GM19467 (cell line): ENCODE measurements around the gene DNAH12.
"Not testable (repeated sequence)": the region's sequence is repeated elsewhere in the genome, so short reads cannot be mapped to it uniquely, and the experiment has no call there.

ENCODE experiments used
- ATAC-seq: cut with Tn5 transposase; IDR thresholded peaks from one replicate; pipeline ENCODE4 v1.9.1; 2021; ENCODE audit warnings: mild to moderate bottlenecking, moderate library complexity; ENCODE audit not compliant: unreplicated experiment

DNAH12 gene

DNA sequence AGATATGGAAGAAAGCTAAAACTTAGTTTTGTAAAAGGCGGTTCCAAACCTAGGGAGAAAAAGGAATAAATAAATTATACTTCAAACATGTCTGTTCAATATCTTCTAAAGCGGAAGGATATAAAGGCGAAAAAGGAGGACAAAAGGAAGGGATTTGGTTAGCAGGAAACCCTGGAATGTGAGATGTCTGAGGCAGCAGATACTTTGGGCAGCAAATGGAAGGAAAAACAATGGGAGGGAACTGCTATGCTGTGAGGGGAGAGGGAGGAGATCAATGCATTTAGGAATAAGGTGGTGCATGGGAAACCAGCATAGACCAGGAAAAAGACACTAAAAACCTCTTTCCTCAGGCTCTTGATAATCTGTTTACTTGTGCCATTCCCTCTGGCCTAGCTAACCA is 120.8 kb downstream of the DNAH12 start:
- no peak for ATAC-seq

- no peak for ATAC-seq
These were observed 122.8 kb downstream of the DNAH12 start for GRCh38 chr3:57421336-57421735.

GRCh38 chr3:57420001-57420400 is 124.1 kb downstream of the DNAH12 start:
- no peak for ATAC-seq

DNA sequence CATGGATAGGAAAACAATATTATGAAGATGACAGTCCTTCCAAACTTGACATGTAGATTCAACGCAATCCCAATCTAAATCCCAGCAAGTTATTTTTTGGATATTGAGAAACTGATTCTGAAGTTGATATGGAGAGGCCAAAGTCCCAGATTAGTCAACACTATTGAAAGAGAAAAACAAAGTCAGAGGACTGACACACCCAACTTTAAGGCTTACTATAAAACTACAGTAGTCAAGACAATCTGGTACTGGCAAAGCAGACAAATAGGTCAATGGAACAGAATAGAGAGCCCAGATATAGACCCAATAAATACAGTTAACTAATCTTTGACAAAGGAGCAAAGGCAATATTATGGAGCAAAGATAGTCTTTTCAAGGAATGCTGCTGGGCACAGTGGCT is 132.4 kb downstream of the DNAH12 start:
- no peak for ATAC-seq

DNA sequence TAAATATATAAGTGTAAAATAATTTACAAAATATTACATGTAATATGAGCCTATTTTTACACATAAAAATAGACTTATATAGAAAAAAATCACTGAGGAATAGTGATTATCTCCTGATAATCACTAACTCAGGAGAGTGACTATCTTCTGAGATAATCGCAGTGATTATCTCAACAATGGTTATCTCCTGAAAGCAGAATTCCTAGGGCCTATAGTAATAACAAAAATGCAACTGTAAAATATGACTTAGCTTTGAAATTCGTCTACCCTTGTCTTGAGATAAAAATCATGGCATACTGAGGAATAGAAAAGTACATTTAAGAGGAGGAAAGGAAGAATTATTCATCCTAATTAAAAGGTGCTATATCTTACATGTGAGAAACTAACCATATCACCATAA is 134.7 kb downstream of the DNAH12 start:
- no peak for ATAC-seq

- ATAC-seq, result no peak
These were observed 141.5 kb downstream of the DNAH12 start for GRCh38 chr3:57402675-57403074.

GRCh38 chr3:57397175-57398026 is 146.7 kb downstream of the DNAH12 start:
- peak; percentile 96 for ATAC-seq

DNA sequence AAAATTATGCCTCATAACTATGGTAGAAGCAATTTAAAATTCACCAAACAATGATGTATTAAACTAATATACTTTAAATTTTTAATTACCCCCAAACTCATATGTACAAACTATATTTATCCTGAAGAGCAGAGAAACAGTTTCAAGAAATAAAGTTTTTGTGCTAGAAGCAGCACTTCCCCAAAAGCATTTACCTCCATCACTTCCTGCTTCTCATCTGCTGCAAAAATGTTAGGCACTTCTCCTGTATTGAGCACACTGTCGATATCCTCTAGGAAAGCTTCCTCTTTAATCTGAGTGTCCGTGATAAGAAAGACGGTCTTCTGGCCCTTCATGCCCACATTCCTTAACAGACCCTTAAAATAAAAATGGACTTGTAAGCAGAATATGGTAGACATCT is 150.2 kb downstream of the DNAH12 start:
- no peak for ATAC-seq

- ATAC-seq, result no peak
These were observed 152.4 kb downstream of the DNAH12 start for GRCh38 chr3:57391767-57392166.

DNA sequence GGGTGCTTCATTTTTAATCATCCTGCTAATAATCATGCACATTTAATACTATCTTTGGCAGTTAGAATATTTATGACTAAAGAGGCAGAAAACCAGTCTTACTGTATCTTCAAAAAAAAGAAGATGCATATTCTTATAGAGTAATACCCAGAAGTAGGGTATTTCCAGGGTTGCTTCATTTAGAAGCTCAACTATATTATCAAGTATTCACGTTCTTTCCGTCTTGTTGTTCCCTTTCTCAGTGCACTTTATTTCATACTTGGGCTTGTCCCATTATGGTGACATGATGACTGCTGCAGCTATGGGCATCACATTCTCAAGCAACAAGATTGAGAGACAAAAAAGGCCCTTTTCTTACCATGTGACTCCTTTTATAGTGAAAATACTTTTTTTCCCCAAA is 154.9 kb downstream of the DNAH12 start:
- no peak for ATAC-seq

DNA sequence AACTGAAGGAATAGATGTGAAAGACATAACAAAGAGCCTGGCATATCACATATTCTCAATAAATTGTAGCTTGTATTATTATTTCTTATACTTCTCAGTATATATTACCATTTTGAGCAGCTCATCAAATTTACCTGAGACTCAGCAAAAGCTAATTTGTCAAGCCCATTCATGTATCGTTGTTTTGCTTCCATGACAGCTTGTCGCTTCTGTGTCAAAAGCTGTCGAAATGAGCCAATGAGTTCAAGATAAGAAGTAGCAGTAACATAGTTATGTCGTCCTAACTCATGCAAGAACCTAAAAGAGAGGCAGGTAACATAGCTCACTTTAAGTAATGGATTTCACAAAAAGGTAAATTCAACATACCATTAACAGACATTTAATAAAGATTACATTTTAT is 157.8 kb downstream of the DNAH12 start:
- no peak for ATAC-seq

DNA sequence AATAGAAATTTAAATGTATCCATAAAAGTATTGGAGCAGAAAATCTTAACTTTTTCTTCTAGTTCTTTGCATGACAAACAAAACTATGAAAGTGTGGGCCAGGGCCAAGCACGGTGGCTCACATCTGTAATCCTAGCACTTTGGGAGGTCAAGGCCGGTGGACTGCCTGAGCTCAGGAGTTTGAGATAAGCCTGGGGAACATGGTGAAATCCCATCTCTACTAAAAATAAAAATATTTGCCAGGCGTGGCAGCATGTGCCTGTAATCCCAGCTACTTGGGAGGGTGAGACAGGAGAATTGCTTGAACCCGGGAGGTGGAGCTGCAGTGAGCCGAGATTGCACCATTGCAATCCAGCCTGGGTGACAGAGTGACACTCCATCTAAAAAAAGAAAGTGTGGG is 158.6 kb downstream of the DNAH12 start:
- no peak for ATAC-seq

GRCh38 chr3:57383838-57384237 is 160.3 kb downstream of the DNAH12 start:
- ATAC-seq, result no peak

DNA sequence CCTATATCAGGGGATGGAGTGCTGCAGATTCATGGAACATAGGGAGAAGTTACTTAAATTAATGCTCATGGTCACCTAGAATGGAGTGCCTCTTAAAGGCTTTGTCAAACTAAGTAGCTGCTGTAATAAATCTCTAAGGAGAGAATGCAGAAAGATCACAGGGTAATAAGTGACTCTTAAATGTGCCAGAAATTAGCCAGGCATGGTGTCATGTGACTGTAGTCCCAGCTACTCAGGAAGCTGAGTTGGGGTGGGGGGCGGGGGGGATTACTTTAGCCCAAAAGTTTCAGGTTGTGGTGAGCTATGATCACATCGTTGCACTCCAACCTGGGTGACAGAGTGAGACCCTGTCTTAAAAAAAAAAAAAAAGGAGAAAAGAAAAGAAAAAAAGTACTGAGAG is 160.7 kb downstream of the DNAH12 start:
- ATAC-seq, result no peak

- ATAC-seq, result no peak
These were observed 161.2 kb downstream of the DNAH12 start for GRCh38 chr3:57382933-57383332.

GRCh38 chr3:57370341-57370740 is 173.8 kb downstream of the DNAH12 start:
- ATAC-seq, result no peak

DNA sequence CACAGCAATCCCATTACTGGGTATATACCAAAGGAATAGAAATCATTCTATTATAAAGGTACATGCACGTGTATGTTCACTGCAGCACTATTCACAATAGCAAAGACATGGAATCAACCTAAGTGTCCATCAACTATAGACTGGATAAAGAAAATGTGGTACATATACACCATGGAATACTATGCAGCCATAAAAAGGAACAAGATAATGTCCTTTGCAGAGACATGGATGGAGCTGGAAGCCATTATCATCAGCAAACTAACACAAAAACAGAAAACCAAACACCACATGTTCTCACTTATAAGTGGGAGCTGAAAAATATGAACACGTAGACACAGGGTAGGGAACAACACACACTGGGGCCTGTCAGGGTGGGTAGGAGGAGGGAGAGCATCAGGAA is 179.1 kb downstream of the DNAH12 start:
- ATAC-seq, result not testable (repeated sequence)

GRCh38 chr3:57356275-57356674 is 187.9 kb downstream of the DNAH12 start:
- ATAC-seq, result not testable (repeated sequence)

DNA sequence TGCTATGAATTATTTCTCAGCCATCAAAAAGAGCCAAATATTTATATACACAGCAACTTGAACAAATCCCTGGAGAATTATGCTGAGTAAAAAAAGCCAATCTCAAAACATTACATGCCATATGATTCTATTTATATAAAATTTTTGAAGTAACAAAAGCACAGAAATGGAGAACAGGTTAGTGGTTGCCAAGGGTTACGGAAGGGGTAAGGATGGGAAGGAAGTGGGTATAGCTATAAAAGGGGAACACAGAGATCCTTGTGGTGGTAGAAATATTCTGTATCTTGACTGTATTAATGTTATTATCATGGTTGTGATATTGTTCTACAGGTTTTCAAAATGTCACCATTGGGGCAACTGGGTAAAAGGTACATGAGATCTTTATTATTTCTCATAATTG is 189.4 kb downstream of the DNAH12 start:
- no peak for ATAC-seq

- ATAC-seq, result no peak
These were observed 193.9 kb downstream of the DNAH12 start for GRCh38 chr3:57350271-57350670.

- not testable (repeated sequence) for ATAC-seq
These were observed 205.0 kb downstream of the DNAH12 start for GRCh38 chr3:57339071-57339642.

DNA sequence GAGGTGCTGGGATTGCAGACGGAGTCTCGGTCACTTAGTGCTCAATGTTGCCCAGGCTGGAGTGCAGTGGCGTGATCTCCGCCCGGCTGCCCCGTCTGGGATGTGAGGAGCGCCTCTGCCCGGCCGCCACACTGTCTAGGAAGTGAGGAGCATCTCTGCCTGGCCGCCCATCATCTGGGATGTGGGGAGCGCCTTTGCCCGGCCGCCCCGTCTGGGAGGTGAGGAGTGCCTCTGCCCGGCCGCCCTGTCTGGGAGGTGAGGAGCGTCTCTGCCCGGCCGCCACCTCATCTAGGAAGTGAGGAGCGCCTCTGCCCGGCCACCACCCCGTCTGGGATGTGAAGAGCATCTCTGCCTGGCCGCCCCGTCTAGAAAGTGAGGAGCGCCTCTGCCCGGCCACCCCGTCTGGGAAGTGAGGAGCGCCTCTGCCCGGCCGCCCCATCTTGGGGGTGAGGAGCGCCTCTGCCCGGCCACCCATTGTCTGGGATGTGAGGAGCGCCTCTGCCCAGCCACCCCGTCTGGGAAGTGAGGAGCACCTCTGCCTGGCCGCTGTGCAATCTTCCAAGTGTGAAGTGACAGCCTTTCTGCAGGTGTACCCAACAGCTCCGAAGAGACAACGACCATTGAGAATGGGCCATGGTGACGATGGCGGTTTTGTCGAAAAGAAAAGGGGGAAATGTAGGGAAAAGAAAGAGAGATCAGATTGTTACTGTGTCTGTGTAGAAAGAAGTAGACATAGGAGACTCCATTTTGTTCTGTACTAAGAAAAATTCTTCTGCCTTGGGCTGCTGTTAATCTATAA is 205.7 kb downstream of the DNAH12 start:
- not testable (repeated sequence) for ATAC-seq
